NCI-H128 (cell line): Measurements from ENCODE around the gene TRMO.

Source experiments
- DNase-seq: peaks from one replicate; lab custom pipeline; 2025; ENCODE audit not compliant: unreplicated experiment; lab: John Stamatoyannopoulos, UW

The TRMO gene

GRCh38 chr9:97940233-97940632 lies 17.9 kb upstream of the TRMO start:
- DNase-seq = no peak

- DNase-seq = no peak
Measured at GRCh38 chr9:97938081-97938644, 15.9 kb upstream of the TRMO start, which contains the start of gene HEMGN. Gene HEMGN (minus strand): TSS chr9:97938172. CDS start chr9:97938136, 36 bp downstream.

- DNase-seq = no peak
Measured at GRCh38 chr9:97936998-97937397, 14.7 kb upstream of the TRMO start.

- DNase-seq = no peak
Measured at GRCh38 chr9:97935276-97935675, 13.0 kb upstream of the TRMO start.

- DNase-seq = no peak
Measured at GRCh38 chr9:97934321-97935115, 12.2 kb upstream of the TRMO start.

GRCh38 chr9:97933297-97933998 lies 11.1 kb upstream of the TRMO start:
- DNase-seq = no peak

GRCh38 chr9:97930972-97931371 lies 8.7 kb upstream of the TRMO start:
- DNase-seq = no peak

- DNase-seq = no peak
Measured at GRCh38 chr9:97928986-97929604, 6.8 kb upstream of the TRMO start.

GRCh38 chr9:97925497-97926334 lies 3.4 kb upstream of the TRMO start:
- DNase-seq = no peak

- no peak for DNase-seq
Measured at GRCh38 chr9:97924386-97924785, 2.1 kb upstream of the TRMO start.

GRCh38 chr9:97923529-97924108 lies 1.3 kb upstream of the TRMO start:
- peak; percentile 65 for DNase-seq

GRCh38 chr9:97919217-97919813 lies 3.0 kb downstream of the TRMO start:
- no peak for DNase-seq

GRCh38 chr9:97918611-97919010 lies 3.7 kb downstream of the TRMO start:
- no peak for DNase-seq

GRCh38 chr9:97911970-97912369 lies 10.3 kb downstream of the TRMO start:
- no peak for DNase-seq

- no peak for DNase-seq
Measured at GRCh38 chr9:97911528-97911927, 10.8 kb downstream of the TRMO start.

GRCh38 chr9:97910357-97910756 lies 11.9 kb downstream of the TRMO start:
- no peak for DNase-seq

GRCh38 chr9:97908705-97909104 lies 13.6 kb downstream of the TRMO start:
- DNase-seq = no peak

- no peak for DNase-seq
Measured at GRCh38 chr9:97907632-97908031, 14.7 kb downstream of the TRMO start.

- DNase-seq = no peak
Measured at GRCh38 chr9:97907046-97907445, 15.3 kb downstream of the TRMO start.

GRCh38 chr9:97906236-97906831 lies 16.0 kb downstream of the TRMO start:
- no peak for DNase-seq
